ENCODE results near the gene THSD7A.
"Not testable (repeated sequence)": the region's sequence is repeated elsewhere in the genome, so short reads cannot be mapped to it uniquely, and the experiment has no call there.

Gene THSD7A

GRCh38 chr7:11538751-11539299, 293.2 kb downstream of the THSD7A start:
- TF ChIP-seq, protein P1, sequence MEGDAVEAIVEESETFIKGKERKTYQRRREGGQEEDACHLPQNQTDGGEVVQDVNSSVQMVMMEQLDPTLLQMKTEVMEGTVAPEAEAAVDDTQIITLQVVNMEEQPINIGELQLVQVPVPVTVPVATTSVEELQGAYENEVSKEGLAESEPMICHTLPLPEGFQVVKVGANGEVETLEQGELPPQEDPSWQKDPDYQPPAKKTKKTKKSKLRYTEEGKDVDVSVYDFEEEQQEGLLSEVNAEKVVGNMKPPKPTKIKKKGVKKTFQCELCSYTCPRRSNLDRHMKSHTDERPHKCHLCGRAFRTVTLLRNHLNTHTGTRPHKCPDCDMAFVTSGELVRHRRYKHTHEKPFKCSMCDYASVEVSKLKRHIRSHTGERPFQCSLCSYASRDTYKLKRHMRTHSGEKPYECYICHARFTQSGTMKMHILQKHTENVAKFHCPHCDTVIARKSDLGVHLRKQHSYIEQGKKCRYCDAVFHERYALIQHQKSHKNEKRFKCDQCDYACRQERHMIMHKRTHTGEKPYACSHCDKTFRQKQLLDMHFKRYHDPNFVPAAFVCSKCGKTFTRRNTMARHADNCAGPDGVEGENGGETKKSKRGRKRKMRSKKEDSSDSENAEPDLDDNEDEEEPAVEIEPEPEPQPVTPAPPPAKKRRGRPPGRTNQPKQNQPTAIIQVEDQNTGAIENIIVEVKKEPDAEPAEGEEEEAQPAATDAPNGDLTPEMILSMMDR (IDR thresholded peaks at IDR 0.05; ENCODE audit: low read depth, low read length): no peak
- no peak for DNase-seq (ENCODE audit: extremely low read depth, low read depth)

GRCh38 chr7:11533229-11533820, 298.7 kb downstream of the THSD7A start:
- TF ChIP-seq, protein P1 (IDR thresholded peaks at IDR 0.05; ENCODE audit: low read depth, low read length): no peak
- DNase-seq (ENCODE audit: extremely low read depth, low read depth): no peak

- TF ChIP-seq, protein P1 (IDR thresholded peaks at IDR 0.05; ENCODE audit: low read depth, low read length): no peak
- no peak for DNase-seq (ENCODE audit: extremely low read depth, low read depth)
Measured at GRCh38 chr7:11529382-11529781, 302.6 kb downstream of the THSD7A start.

- TF ChIP-seq, protein P1 (IDR thresholded peaks at IDR 0.05; ENCODE audit: low read depth, low read length): no peak
- DNase-seq (ENCODE audit: extremely low read depth, low read depth): no peak
Measured at GRCh38 chr7:11527707-11528106, 304.3 kb downstream of the THSD7A start.

DNA sequence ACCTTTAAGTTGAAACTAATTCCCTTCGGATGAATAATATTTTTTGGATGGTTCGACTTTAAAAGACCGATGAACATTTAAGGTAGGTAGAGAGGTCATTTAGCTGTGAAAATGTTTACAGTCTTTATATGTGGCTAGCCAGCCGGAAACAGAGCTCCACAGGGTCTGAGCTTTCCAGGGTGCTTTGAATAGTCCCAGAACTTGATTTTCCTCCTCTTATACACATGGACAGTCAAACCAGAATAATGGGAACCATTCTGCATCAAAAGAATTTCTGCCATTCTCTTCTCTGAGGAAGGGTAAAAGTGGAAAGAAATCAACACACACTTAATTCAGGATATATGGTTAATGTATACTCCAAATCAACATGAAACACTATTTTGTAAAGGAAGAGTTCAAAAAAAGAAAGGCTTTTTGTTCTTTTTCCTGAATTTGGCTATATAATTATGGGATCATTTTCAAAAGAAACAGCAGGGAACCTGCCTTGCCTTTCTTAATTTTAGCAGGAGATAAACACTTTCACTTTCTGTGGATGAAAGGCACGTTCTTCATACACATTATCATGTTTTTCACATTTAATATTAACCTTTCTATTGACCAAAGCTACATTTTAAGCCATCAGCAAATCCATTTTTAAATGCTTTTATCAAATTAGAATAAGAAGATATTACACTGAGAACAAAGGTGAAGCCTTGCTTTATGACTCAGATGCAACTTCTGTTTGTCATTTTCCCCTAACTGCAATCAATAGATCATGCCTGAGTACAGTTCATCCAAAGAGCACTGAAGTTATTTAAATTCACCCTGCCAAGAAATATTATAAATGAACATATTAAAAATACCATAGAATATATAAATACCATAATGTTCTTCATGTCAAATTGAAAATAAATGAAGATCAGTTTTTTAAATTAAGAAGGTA, 307.3 kb downstream of the THSD7A start:
- TF ChIP-seq, protein P1 (IDR thresholded peaks at IDR 0.05; ENCODE audit: low read depth, low read length): no peak
- no peak for DNase-seq (ENCODE audit: extremely low read depth, low read depth)

DNA sequence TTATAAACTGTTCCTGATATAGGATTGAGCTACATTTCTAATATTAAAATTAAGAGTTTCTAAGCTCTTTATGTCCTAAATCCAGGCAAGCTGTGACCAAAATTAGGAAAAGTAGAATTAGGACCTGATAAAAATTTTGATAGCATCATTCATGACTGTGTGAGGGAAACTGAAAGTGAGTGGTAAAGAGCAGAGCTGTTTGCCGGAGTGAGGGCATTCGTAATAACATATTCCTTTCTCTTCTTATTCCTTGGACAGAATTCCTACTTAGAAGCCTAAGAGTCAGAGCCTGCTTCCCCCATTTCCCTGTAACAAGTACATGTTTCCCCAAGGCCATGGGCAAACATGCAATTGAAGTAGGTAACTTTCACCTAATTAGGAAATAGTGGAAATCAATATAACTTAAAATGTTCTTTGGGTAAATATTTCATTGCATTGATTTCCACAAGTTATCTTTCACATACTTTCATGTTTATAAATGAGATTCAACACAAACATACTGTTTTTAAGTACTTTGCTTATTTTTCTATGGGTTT, 310.0 kb downstream of the THSD7A start:
- DNase-seq (ENCODE audit: extremely low read depth, low read depth): not testable (repeated sequence)

DNA sequence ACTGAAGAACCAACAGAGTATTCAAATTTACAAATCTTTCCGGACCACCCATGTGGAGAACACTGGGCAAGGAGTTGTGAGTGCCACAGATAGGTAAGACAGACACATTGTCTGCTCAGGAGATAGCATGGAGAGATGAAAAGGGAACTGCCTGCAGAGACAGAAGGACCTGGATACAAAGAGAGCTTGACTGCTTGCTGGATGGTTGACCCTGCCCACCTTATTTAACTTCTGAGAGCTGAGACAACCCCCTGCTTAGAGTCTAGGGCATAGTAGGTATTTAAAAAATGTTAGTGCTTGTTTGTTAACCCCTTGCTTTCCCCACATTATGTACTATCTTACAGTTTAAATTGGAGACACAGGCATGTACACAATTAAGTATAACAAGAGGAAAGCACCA, 314.1 kb downstream of the THSD7A start:
- no peak for DNase-seq (ENCODE audit: extremely low read depth, low read depth)
- TF ChIP-seq, protein P1 (IDR thresholded peaks at IDR 0.05; ENCODE audit: low read depth, low read length): no peak
